ENCODE measurements around the gene OR1F1.

GRCh38 chr16:3165111-3165822, 22.7 kb upstream of the OR1F1 start:
- no peak for TF ChIP-seq CTCF (IDR thresholded peaks at IDR 0.05; ENCODE audit: insufficient read depth, low read length, poor library complexity, severe bottlenecking)
- no peak for TF ChIP-seq EZH2phosphoT487 (conservative IDR thresholded peaks at IDR 0.05; ENCODE audit: low read length)

Measured in SU-DHL-6 (cell line).